IPS-20b (cell line): ENCODE data around the gene ASZ1.

ENCODE experiments used
- H3K27ac ChIP-seq: one replicate; pipeline ENCODE4 v1.5.1; 2013; ENCODE audit warnings: low read length
- H3K27me3 ChIP-seq: 2 replicates; pipeline ENCODE4 v1.6.1; 2013; ENCODE audit warnings: mild to moderate bottlenecking, low read length, inconsistent platforms; ENCODE audit not compliant: insufficient read depth
- H3K36me3 ChIP-seq: 2 replicates; pipeline ENCODE4 v1.6.1; 2013; ENCODE audit warnings: low read depth, mild to moderate bottlenecking, inconsistent platforms, low read length, moderate library complexity; ENCODE audit not compliant: insufficient read depth
- H3K4me1 ChIP-seq: 2 replicates; pipeline ENCODE4 v1.6.1; 2013; ENCODE audit warnings: mild to moderate bottlenecking, control low read depth, inconsistent platforms, low read length, moderate library complexity; ENCODE audit not compliant: insufficient read depth
- H3K4me3 ChIP-seq: 2 replicates; pipeline ENCODE4 v1.5.1; 2013; ENCODE audit warnings: mild to moderate bottlenecking, low read length, inconsistent platforms
- H3K9ac ChIP-seq: 2 replicates; pipeline ENCODE4 v1.6.1; 2013; ENCODE audit warnings: low read depth, mild to moderate bottlenecking, inconsistent platforms, low read length, moderate library complexity
- H3K9me3 ChIP-seq: 2 replicates; pipeline ENCODE4 v1.6.1; 2013; ENCODE audit warnings: mild to moderate bottlenecking, low read depth, low read length, inconsistent platforms; ENCODE audit not compliant: insufficient read depth

The ASZ1 gene

DNA sequence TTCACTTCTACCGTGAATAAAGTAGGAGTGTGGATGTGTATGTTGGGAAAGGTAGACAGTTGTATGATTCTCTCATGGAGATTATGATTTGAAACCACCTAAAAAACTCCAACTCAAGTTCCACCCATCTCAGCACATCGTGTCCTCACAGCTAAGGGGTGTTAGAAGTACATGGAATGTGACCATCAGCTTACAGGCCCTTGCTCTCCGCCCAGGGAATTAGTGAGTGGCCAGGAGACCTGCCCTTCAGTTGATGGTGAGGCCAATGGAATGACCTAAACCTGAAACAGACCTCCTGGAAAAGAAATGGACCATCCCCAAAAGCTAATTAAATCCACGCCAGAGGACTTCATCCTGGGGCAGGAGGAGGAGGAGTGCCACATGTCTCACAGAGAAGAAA, 102.3 kb downstream of the ASZ1 start:
- Histone ChIP-seq H3K27me3 (peaks cover 70% of the 10 kb centered on the region), H3K9ac (no peak overlapping the region), H3K4me1 (no peaks in the 10 kb centered on the region), H3K9me3 (no peaks in the 10 kb centered on the region), H3K4me3 (peak overlapping the region; percentile 70), H3K36me3 (no peaks in the 10 kb centered on the region), H3K27ac (no peak overlapping the region)

DNA sequence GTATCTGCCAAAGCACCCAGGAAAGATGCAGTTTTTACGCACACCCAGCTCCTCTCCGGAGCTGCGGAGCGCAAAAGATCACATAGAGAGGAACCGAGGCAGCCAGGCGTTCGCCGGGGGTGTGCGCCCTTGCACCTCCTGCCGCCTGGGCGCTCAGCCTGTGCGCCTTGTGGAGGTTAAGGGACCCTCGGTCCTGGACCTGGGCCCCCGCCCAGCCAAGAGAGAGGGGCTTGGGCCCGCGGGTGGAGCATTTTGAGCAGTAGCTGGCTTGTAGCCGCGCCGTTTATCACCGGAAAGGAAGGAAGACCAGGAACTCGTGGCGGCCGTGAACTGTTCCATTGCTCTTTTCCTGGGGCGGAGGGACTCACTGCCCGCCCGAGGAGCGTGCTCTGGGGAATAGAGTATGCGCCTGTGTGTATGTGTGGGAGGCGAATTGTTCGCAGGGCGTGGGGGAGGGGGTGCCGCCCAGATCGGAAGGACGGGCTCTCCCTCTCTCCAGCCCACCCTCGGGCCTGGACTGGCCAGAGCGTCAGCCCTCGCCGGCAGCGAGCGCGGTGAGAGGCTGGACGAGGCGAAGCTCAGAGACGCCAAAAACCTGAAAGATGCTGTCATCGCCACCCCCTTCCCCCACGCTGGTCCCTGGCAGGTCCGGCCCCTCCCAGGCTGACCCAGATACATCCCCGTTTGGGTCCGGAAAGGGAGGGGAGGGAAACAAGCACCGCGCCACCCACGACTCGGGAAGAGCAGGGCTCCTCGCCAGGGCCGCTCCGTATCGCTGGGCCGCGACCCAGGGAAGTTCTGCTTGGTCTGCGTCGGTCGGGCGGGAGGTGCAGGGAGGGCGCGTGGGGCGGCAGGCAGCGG, 103.2 kb downstream of the ASZ1 start:
- H3K27me3 ChIP-seq = peaks cover 79% of the 10 kb centered on the region
- no peak overlapping the region for H3K27ac ChIP-seq
- peak overlapping the region; percentile 25; the same call in 1 of the 2 replicates for H3K9ac ChIP-seq
- no peaks in the 10 kb centered on the region for H3K4me1 ChIP-seq
- no peaks in the 10 kb centered on the region for H3K36me3 ChIP-seq
- peak overlapping the region; percentile 70 for H3K4me3 ChIP-seq
- no peaks in the 10 kb centered on the region for H3K9me3 ChIP-seq

DNA sequence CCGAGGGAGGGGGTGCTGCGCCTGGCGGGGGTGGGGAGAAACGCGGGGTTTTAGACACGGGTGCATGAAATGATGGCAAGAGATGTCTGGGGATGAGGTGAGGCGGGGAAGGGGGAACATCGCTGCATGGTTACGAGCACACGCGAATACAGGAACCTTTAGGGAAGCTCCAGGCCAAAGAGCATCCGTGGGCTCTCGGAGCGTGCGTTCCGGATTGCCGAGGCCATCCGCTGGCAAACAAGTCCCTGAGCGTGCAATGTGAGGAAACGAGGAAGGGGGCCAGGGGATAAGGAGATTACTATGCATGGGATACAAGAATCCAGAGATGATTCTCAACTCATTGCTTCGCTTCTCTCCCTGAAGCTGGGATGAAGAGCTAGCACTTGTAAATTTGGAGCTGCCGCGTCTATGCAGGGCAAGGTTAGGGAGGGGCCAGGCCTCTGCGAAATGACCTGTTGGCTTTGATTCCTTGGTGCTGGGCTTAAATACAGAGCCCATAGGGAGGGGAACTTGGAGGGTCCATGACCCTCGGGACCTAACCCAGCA, 103.9 kb downstream of the ASZ1 start:
- Histone ChIP-seq H3K4me1 (no peaks in the 10 kb centered on the region), H3K27ac (no peak overlapping the region), H3K27me3 (peaks cover 86% of the 10 kb centered on the region), H3K9ac (peak overlapping the region; percentile 25; the same call in 1 of the 2 replicates), H3K36me3 (no peaks in the 10 kb centered on the region), H3K4me3 (peak overlapping the region; percentile 70), H3K9me3 (no peaks in the 10 kb centered on the region)

DNA sequence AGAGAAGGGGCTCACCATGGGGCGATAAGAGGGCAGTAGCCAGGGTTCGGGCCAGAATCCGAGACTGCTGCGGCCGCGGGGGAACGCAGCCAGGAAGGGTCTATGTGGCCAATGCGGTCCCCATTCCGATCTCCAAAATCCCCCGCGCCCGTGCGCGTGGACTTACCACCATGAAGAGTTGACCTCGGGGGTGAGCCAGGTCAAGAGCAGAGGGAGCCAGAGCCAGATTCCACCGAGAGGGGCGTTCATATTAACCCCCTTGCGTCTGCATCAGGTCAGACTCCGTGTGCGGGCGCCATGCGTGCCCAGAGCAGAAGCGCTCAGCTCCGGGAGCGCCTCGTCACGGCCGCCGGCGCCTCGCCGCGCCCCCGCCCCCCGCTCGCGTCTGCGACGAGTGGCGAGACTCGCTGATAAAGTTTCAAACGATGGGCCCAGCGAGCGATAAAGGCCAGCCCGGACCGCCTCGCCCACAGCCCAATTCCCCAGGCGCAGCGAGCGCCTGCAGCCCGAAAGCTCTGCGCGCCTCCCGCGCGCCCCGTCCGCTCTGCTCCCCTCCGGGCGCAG, 104.5 kb downstream of the ASZ1 start, which contains the start of gene WNT2:
TSS of gene WNT2 (minus strand) at position 318 of the 564 bp plus-strand sequence. CDS start at position 249, 69 bp downstream.
- no peak within 1 kb of the TSS for H3K27ac ChIP-seq
- H3K27me3 ChIP-seq = peaks cover 92% of the 10 kb centered on the region
- no peaks in the 10 kb centered on the region for H3K36me3 ChIP-seq
- H3K9ac ChIP-seq = peak within 1 kb of the TSS; percentile 25; the same call in 1 of the 2 replicates
- no peaks in the 10 kb centered on the region for H3K9me3 ChIP-seq
- H3K4me3 ChIP-seq = peak within 1 kb of the TSS; percentile 70
- H3K4me1 ChIP-seq = no peaks in the 10 kb centered on the region

DNA sequence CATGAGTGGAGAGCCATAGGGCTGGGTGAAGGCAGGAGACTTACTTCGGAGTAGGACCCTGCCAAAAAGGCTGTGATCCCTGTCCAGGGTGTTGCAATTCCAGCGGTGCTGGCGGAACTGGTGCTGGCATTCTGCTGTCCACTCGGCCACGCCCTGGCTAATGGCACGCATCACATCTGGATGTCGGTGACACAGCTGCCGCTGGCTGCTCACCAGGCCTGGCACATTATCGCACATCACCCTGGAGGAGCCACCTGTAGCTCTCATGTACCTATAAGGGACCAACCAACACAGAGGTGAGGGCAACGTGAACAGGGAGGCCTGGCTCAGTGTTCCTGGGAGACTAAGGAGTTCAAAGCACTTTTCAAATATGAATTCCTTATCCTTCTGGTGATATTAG, 106.8 kb downstream of the ASZ1 start:
- H3K9me3 ChIP-seq = no peaks in the 10 kb centered on the region
- H3K27ac ChIP-seq = no peak overlapping the region
- H3K36me3 ChIP-seq = no peaks in the 10 kb centered on the region
- no peak overlapping the region for H3K4me3 ChIP-seq
- H3K9ac ChIP-seq = no peak overlapping the region
- peaks cover 86% of the 10 kb centered on the region for H3K27me3 ChIP-seq
- no peaks in the 10 kb centered on the region for H3K4me1 ChIP-seq

DNA sequence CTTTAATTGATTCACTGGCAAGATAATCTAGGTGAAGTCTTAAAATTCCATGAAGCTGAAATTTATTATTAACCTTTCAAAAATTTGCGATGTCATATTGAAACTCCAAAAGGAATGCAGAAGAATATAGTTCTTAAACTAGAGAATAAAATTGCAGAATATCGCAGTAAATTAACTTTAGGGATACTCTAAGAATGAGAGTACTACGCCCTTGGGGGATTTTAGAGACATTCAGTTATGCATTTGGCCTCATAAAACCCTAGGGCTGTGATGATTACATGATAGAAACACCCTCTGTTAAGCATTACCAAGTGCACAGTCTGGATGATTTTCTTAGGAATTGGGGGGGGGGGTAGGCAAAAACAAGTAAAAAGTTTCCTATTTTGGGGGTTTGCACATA, 108.1 kb downstream of the ASZ1 start:
- H3K4me1 ChIP-seq = no peaks in the 10 kb centered on the region
- H3K4me3 ChIP-seq = no peak overlapping the region
- H3K9ac ChIP-seq = no peak overlapping the region
- H3K9me3 ChIP-seq = no peaks in the 10 kb centered on the region
- no peak overlapping the region for H3K27ac ChIP-seq
- peaks cover 79% of the 10 kb centered on the region for H3K27me3 ChIP-seq
- H3K36me3 ChIP-seq = no peaks in the 10 kb centered on the region

DNA sequence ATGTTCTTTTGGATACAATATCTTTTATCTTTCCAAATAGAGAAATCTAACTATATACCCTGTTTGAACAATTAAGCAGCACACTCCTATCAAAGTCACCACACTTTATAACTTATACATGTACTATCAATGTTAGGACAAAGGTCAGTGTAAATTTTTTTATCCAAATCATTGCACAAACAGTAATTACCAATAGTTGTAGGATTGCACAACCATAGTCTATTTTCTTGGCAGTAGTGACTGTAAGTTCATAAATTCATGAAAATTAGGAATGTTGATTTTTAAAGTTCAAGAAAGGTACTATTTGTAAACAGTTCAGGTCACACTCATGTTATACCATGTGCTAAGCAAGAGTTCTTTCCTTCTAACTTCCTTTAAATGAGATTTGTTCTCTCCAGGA, 113.7 kb downstream of the ASZ1 start:
- no peaks in the 10 kb centered on the region for H3K36me3 ChIP-seq
- H3K9me3 ChIP-seq = no peaks in the 10 kb centered on the region
- H3K27ac ChIP-seq = no peak overlapping the region
- H3K27me3 ChIP-seq = peaks cover 24% of the 10 kb centered on the region
- H3K9ac ChIP-seq = no peak overlapping the region
- no peaks in the 10 kb centered on the region for H3K4me1 ChIP-seq
- no peak overlapping the region for H3K4me3 ChIP-seq
